Gastrocnemius medialis (tissue), 4 donors: ENCODE results near the gene NF2.

Experiments
- CTCF ChIP-seq, 5 experiments: fragments of 450-650 bp in 3 of 5; fragments of 200-600 bp in 2 of 5; sonication (generic) in 2 of 5; IDR thresholded peaks in 4 of 5; conservative IDR thresholded peaks in 1 of 5; 1 replicate in 4 of 5; 2 replicates in 1 of 5; pipeline ENCODE4 v1.5.1; 2016 to 2019; ENCODE audit warnings: antibody characterized with exemption in 5 of 5, mild to moderate bottlenecking in 3 of 5, moderate library complexity in 3 of 5
- POLR2A ChIP-seq, 2 donors: fragments of 450-650 bp; IDR thresholded peaks; one replicate each; pipeline ENCODE4 v1.6.1; 2017; ENCODE audit warnings: antibody characterized with exemption in 2 of 2, mild to moderate bottlenecking in 2 of 2, moderate library complexity in 2 of 2

- TF ChIP-seq POLR2A (IDR thresholded peaks at IDR 0.05) (no peak), CTCF (IDR thresholded peaks at IDR 0.05 in 4 of 5, conservative IDR thresholded peaks at IDR 0.05 in 1 of 5) (no peak)
Observed at GRCh38 chr22:29559030-29559429, 44.4 kb upstream of the NF2 start.
